OCI-LY1 (cell line): ENCODE data around the gene IL1RN.
A peak's percentile ranks its signal among the peaks of the same experiment; 100 is the strongest.

Experiments
- H2AFZ ChIP-seq: fragments of 200-600 bp; sonication (generic), shearing (Covaris generic); 2 replicates; pipeline ENCODE4 v1.6.0; 2014; ENCODE audit warnings: antibody characterized with exemption, mild to moderate bottlenecking, low read length
- H3F3A ChIP-seq: fragments of 200-600 bp; sonication (generic), shearing (Covaris generic); 2 replicates; pipeline ENCODE4 v1.6.0; 2014; ENCODE audit warnings: mild to moderate bottlenecking, antibody characterized with exemption, low read length, moderate library complexity; ENCODE audit not compliant: insufficient read depth
- H3K27ac ChIP-seq: fragments of 200-600 bp; sonication (generic); 2 replicates; pipeline ENCODE4 v1.5.1; 2014; ENCODE audit warnings: low read length, mixed run types, mild to moderate bottlenecking, low read depth; ENCODE audit not compliant: poor library complexity, severe bottlenecking
- H3K27me3 ChIP-seq: fragments of 200-600 bp; sonication (generic); 2 replicates; pipeline ENCODE4 v1.6.0; 2014; ENCODE audit warnings: antibody characterized with exemption, mild to moderate bottlenecking, low read length, moderate library complexity; ENCODE audit not compliant: insufficient read depth
- H3K36me3 ChIP-seq: fragments of 200-600 bp; sonication (generic); 2 replicates; pipeline ENCODE4 v1.6.1; 2014; ENCODE audit warnings: mild to moderate bottlenecking, antibody characterized with exemption, low read length, moderate library complexity, mixed read lengths; ENCODE audit not compliant: insufficient read depth
- H3K4me1 ChIP-seq: fragments of 200-600 bp; sonication (generic); 2 replicates; pipeline ENCODE4 v1.5.1; 2014; ENCODE audit warnings: mild to moderate bottlenecking, low read length, moderate library complexity; ENCODE audit not compliant: insufficient read depth, severe bottlenecking
- H3K4me2 ChIP-seq: fragments of 200-600 bp; sonication (generic), shearing (Covaris generic); 2 replicates; pipeline ENCODE4 v1.6.1; 2014; ENCODE audit warnings: low read length
- H3K4me3 ChIP-seq: fragments of 200-600 bp; sonication (generic); 2 replicates; pipeline ENCODE4 v1.5.1; 2014; ENCODE audit warnings: low read length, low read depth, mild to moderate bottlenecking, mixed read lengths; ENCODE audit not compliant: poor library complexity, severe bottlenecking
- H3K79me2 ChIP-seq: fragments of 200-600 bp; shearing (Covaris generic); 2 replicates; pipeline ENCODE4 v1.6.1; 2016; ENCODE audit warnings: mixed run types, low read length, mixed read lengths; ENCODE audit not compliant: insufficient read depth
- H3K9ac ChIP-seq: fragments of 200-600 bp; sonication (generic), shearing (Covaris generic); 2 replicates; pipeline ENCODE4 v1.6.1; 2014; ENCODE audit warnings: mild to moderate bottlenecking, low read length, mixed read lengths
- H3K9me2 ChIP-seq: fragments of 200-600 bp; sonication (generic), shearing (Covaris generic); 2 replicates; pipeline ENCODE4 v1.6.1; 2014; ENCODE audit warnings: low read depth, mild to moderate bottlenecking, low read length, mixed read lengths
- H3K9me3 ChIP-seq: fragments of 200-600 bp; shearing (Covaris generic); 2 replicates; pipeline ENCODE4 v1.6.1; 2014; ENCODE audit warnings: low read length, mixed read lengths
- H4K20me1 ChIP-seq: fragments of 200-600 bp; sonication (generic), shearing (Covaris generic); 2 replicates; pipeline ENCODE4 v1.6.0; 2016; ENCODE audit warnings: mild to moderate bottlenecking, low read length; ENCODE audit not compliant: insufficient read depth
- CTCF ChIP-seq: fragments of 200-600 bp; sonication (generic), shearing (Covaris generic); IDR thresholded peaks from 2 replicates; pipeline ENCODE4 v1.5.1; 2017; ENCODE audit warnings: mild to moderate bottlenecking, antibody characterized with exemption, low read length, moderate library complexity, mixed read lengths
- EZH2 ChIP-seq: fragments of 200-600 bp; sonication (generic), shearing (Covaris generic); IDR thresholded peaks from 2 replicates; pipeline ENCODE4 v1.8.0; 2017; ENCODE audit warnings: borderline replicate concordance, mixed run types, mild to moderate bottlenecking, antibody characterized with exemption, low read length, moderate library complexity, mixed read lengths

Gene IL1RN

GRCh38 chr2:113181258-113182051 is 54.1 kb downstream of the IL1RN start:
- no peaks in the 10 kb centered on the region for H3K27me3 ChIP-seq
- no peak overlapping the region for H3K9ac ChIP-seq
- peak overlapping the region; percentile 29 for H3K27ac ChIP-seq
- H3K79me2 ChIP-seq: no peaks in the 10 kb centered on the region
- H3K4me1 ChIP-seq: peaks cover 28% of the 10 kb centered on the region
- TF ChIP-seq EZH2 (no peak), CTCF (no peak)
- no peak overlapping the region for H3K4me2 ChIP-seq
- H3F3A ChIP-seq: no peaks in the 10 kb centered on the region
- H3K9me3 ChIP-seq: no peaks in the 10 kb centered on the region
- no peaks in the 10 kb centered on the region for H4K20me1 ChIP-seq
- peaks cover 66% of the 10 kb centered on the region; the same call in 1 of the 2 replicates for H3K36me3 ChIP-seq
- H2AFZ ChIP-seq: no peak overlapping the region
- no peak overlapping the region for H3K4me3 ChIP-seq
- H3K9me2 ChIP-seq: no peaks in the 10 kb centered on the region

- Histone ChIP-seq H2AFZ (no peak overlapping the region), H3K4me1 (peaks cover 23% of the 10 kb centered on the region), H3K9ac (no peak overlapping the region), H3K9me2 (no peaks in the 10 kb centered on the region), H3K27ac (no peak overlapping the region), H3K79me2 (no peaks in the 10 kb centered on the region), H3K27me3 (no peaks in the 10 kb centered on the region), H3K4me2 (no peak overlapping the region), H4K20me1 (no peaks in the 10 kb centered on the region), H3F3A (no peaks in the 10 kb centered on the region), H3K36me3 (peaks cover 65% of the 10 kb centered on the region; the same call in 1 of the 2 replicates), H3K4me3 (no peak overlapping the region), H3K9me3 (no peaks in the 10 kb centered on the region)
- no peak for TF ChIP-seq CTCF
- no peak for TF ChIP-seq EZH2
These were observed 55.3 kb downstream of the IL1RN start for GRCh38 chr2:113182471-113183260.

GRCh38 chr2:113183264-113183663 is 55.9 kb downstream of the IL1RN start:
- H3K79me2 ChIP-seq: no peaks in the 10 kb centered on the region
- no peaks in the 10 kb centered on the region for H4K20me1 ChIP-seq
- no peak overlapping the region for H3K9ac ChIP-seq
- H3F3A ChIP-seq: no peaks in the 10 kb centered on the region
- H3K9me3 ChIP-seq: no peaks in the 10 kb centered on the region
- H3K4me3 ChIP-seq: no peak overlapping the region
- H3K4me1 ChIP-seq: peaks cover 23% of the 10 kb centered on the region
- no peak overlapping the region for H2AFZ ChIP-seq
- peaks cover 70% of the 10 kb centered on the region; the same call in 1 of the 2 replicates for H3K36me3 ChIP-seq
- H3K4me2 ChIP-seq: no peak overlapping the region
- no peak for TF ChIP-seq CTCF
- TF ChIP-seq EZH2: no peak
- no peaks in the 10 kb centered on the region for H3K9me2 ChIP-seq
- H3K27me3 ChIP-seq: no peaks in the 10 kb centered on the region
- no peak overlapping the region for H3K27ac ChIP-seq
